ENCODE data around the gene GTF2IRD1. TPM values are rescaled to one million over a fixed set of nuclear protein-coding genes. Genes with fewer than 3 reads are reported as not detected.
"Not testable (repeated sequence)": the region's sequence is repeated elsewhere in the genome, so short reads cannot be mapped to it uniquely, and the experiment has no call there.

Gene GTF2IRD1
- total RNA-seq, 1 donor from 2014 or later = 6.7 TPM

GRCh38 chr7:74515276-74515675 is 61.6 kb downstream of the GTF2IRD1 start:
- DNase-seq (ENCODE audit: low read depth, low spot score) = no peak

GRCh38 chr7:74516214-74516613 is 62.5 kb downstream of the GTF2IRD1 start:
- no peak for DNase-seq (ENCODE audit: low read depth, low spot score)

- no peak for DNase-seq (ENCODE audit: low read depth, low spot score)
These were observed 64.3 kb downstream of the GTF2IRD1 start for GRCh38 chr7:74518041-74518440.

GRCh38 chr7:74518654-74519053 is 64.9 kb downstream of the GTF2IRD1 start:
- no peak for DNase-seq (ENCODE audit: low read depth, low spot score)

GRCh38 chr7:74519395-74519794 is 65.7 kb downstream of the GTF2IRD1 start:
- DNase-seq (ENCODE audit: low read depth, low spot score) = no peak

- DNase-seq (ENCODE audit: low read depth, low spot score) = no peak
These were observed 68.1 kb downstream of the GTF2IRD1 start for GRCh38 chr7:74521855-74522254.

- DNase-seq (ENCODE audit: low read depth, low spot score) = no peak
These were observed 68.7 kb downstream of the GTF2IRD1 start for GRCh38 chr7:74522281-74522905.

- DNase-seq (ENCODE audit: low read depth, low spot score) = no peak
These were observed 69.3 kb downstream of the GTF2IRD1 start for GRCh38 chr7:74523015-74523414.

GRCh38 chr7:74525140-74525539 is 71.4 kb downstream of the GTF2IRD1 start:
- DNase-seq (ENCODE audit: low read depth, low spot score) = no peak

- no peak for DNase-seq (ENCODE audit: low read depth, low spot score)
These were observed 72.2 kb downstream of the GTF2IRD1 start for GRCh38 chr7:74525881-74526280.

GRCh38 chr7:74526780-74527179 is 73.1 kb downstream of the GTF2IRD1 start:
- no peak for DNase-seq (ENCODE audit: low read depth, low spot score)

- DNase-seq (ENCODE audit: low read depth, low spot score) = no peak
These were observed 74.1 kb downstream of the GTF2IRD1 start for GRCh38 chr7:74527842-74528241.

- not testable (repeated sequence) for DNase-seq (ENCODE audit: low read depth, low spot score)
These were observed 75.1 kb downstream of the GTF2IRD1 start for GRCh38 chr7:74528773-74529172.

GRCh38 chr7:74535951-74536356 is 82.2 kb downstream of the GTF2IRD1 start:
- DNase-seq (ENCODE audit: low read depth, low spot score) = no peak

- not testable (repeated sequence) for DNase-seq (ENCODE audit: low read depth, low spot score)
These were observed 88.2 kb downstream of the GTF2IRD1 start for GRCh38 chr7:74541937-74542336.

- DNase-seq (ENCODE audit: low read depth, low spot score) = no peak
These were observed 88.9 kb downstream of the GTF2IRD1 start for GRCh38 chr7:74542558-74543117.

GRCh38 chr7:74544706-74545469 is 91.2 kb downstream of the GTF2IRD1 start:
- DNase-seq (ENCODE audit: low read depth, low spot score) = no peak

GRCh38 chr7:74545921-74546320 is 92.2 kb downstream of the GTF2IRD1 start:
- DNase-seq (ENCODE audit: low read depth, low spot score) = no peak

- DNase-seq (ENCODE audit: low read depth, low spot score) = not testable (repeated sequence)
These were observed 99.9 kb downstream of the GTF2IRD1 start for GRCh38 chr7:74553596-74554012.

- no peak for DNase-seq (ENCODE audit: low read depth, low spot score)
These were observed 100.5 kb downstream of the GTF2IRD1 start for GRCh38 chr7:74554178-74554577.

- DNase-seq (ENCODE audit: low read depth, low spot score) = no peak
These were observed 106.5 kb downstream of the GTF2IRD1 start for GRCh38 chr7:74560086-74560719.
